ENCODE measurements around the gene KCTD20.

Gene KCTD20

GRCh38 chr6:36504181-36504580, 61.4 kb downstream of the KCTD20 start:
- H3K36me3 ChIP-seq (replicated peaks; ENCODE audit: insufficient read depth, low read length): no peaks in the 10 kb centered on the region
- H3K79me2 ChIP-seq (ENCODE audit: low read length): no peaks in the 10 kb centered on the region
- 0 out of 2 replicates have a peak, but pooled peaks cover 5% of the 10 kb centered on the region for H3K4me1 ChIP-seq (ENCODE audit: low read length)
- no peak for DNase-seq
- H2AFZ ChIP-seq (ENCODE audit: low read length): no peak overlapping the region
- H3F3A ChIP-seq (ENCODE audit: insufficient read depth, low read length): no peaks in the 10 kb centered on the region
- no peak overlapping the region for H3K27ac ChIP-seq (ENCODE audit: low read length)
- no peaks in the 10 kb centered on the region for H3K9me3 ChIP-seq (replicated peaks; ENCODE audit: insufficient read depth, low read length)
- no peak overlapping the region for H3K4me3 ChIP-seq (ENCODE audit: low read length)
- no peaks in the 10 kb centered on the region for H3K9me2 ChIP-seq (replicated peaks; ENCODE audit: insufficient read depth, low read length)
- H3K4me2 ChIP-seq (ENCODE audit: low read depth, low read length): no peak overlapping the region
- no peak for TF ChIP-seq EZH2phosphoT487 (IDR thresholded peaks at IDR 0.05; ENCODE audit: low read length)
- TF ChIP-seq, protein P1, sequence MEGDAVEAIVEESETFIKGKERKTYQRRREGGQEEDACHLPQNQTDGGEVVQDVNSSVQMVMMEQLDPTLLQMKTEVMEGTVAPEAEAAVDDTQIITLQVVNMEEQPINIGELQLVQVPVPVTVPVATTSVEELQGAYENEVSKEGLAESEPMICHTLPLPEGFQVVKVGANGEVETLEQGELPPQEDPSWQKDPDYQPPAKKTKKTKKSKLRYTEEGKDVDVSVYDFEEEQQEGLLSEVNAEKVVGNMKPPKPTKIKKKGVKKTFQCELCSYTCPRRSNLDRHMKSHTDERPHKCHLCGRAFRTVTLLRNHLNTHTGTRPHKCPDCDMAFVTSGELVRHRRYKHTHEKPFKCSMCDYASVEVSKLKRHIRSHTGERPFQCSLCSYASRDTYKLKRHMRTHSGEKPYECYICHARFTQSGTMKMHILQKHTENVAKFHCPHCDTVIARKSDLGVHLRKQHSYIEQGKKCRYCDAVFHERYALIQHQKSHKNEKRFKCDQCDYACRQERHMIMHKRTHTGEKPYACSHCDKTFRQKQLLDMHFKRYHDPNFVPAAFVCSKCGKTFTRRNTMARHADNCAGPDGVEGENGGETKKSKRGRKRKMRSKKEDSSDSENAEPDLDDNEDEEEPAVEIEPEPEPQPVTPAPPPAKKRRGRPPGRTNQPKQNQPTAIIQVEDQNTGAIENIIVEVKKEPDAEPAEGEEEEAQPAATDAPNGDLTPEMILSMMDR (IDR thresholded peaks at IDR 0.05; ENCODE audit: low read length): no peak
- H3K9ac ChIP-seq (ENCODE audit: low read length): no peak overlapping the region
- H4K20me1 ChIP-seq (ENCODE audit: insufficient read depth, low read length): no peaks in the 10 kb centered on the region
- H3K27me3 ChIP-seq (replicated peaks; ENCODE audit: insufficient read depth, low read length): no peaks in the 10 kb centered on the region

GRCh38 chr6:36504982-36505381, 62.2 kb downstream of the KCTD20 start:
- no peaks in the 10 kb centered on the region for H3K36me3 ChIP-seq (replicated peaks; ENCODE audit: insufficient read depth, low read length)
- no peaks in the 10 kb centered on the region for H4K20me1 ChIP-seq (ENCODE audit: insufficient read depth, low read length)
- H3K9ac ChIP-seq (ENCODE audit: low read length): no peak overlapping the region

DNA sequence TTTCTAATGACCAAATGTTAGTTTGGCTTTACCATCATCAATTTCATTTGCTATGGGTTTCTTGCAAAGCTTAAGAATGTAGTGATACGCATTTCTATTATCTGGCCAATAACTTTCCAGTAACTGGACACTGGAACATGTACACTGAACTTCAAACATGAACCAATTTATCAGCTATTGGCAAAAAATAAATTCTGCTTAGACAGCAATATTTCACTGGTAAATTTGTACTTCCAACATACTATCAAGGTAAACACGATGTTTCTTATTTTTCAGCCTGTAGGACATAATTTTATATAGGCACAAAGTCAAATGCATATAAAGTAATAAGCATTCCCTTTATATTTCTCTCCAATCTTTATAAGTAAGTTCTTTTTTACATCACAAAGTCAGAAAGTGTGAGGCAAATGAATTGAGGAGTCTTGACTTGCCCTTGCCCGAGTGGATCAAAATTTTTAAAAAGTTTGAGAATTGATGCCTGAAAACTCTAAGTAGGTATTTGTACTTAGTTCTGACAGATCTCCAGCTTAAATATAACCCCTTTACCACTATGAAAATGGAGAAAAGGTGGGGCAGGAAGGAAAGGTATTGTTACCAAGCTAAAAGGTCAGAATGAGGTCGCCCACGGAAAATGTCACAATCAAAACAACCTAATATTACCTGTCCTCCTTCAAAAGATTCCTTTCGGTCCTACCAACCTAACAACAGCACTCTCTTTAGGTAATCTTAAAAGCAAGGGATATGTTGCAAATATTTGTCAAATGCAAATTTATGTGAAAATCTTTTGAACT, 63.1 kb downstream of the KCTD20 start:
- Histone ChIP-seq H3K36me3 (replicated peaks; ENCODE audit: insufficient read depth, low read length) (no peaks in the 10 kb centered on the region), H3K4me2 (ENCODE audit: low read depth, low read length) (no peak overlapping the region), H3K9me2 (replicated peaks; ENCODE audit: insufficient read depth, low read length) (no peaks in the 10 kb centered on the region), H2AFZ (ENCODE audit: low read length) (no peak overlapping the region), H3K4me3 (ENCODE audit: low read length) (no peak overlapping the region), H3K27ac (ENCODE audit: low read length) (no peak overlapping the region), H4K20me1 (ENCODE audit: insufficient read depth, low read length) (no peaks in the 10 kb centered on the region), H3K9ac (ENCODE audit: low read length) (no peak overlapping the region), H3K27me3 (replicated peaks; ENCODE audit: insufficient read depth, low read length) (no peaks in the 10 kb centered on the region), H3K79me2 (ENCODE audit: low read length) (no peaks in the 10 kb centered on the region), H3F3A (ENCODE audit: insufficient read depth, low read length) (no peaks in the 10 kb centered on the region), H3K9me3 (replicated peaks; ENCODE audit: insufficient read depth, low read length) (no peaks in the 10 kb centered on the region), H3K4me1 (ENCODE audit: low read length) (0 out of 2 replicates have a peak, but pooled peaks cover 5% of the 10 kb centered on the region)
- no peak for DNase-seq
- TF ChIP-seq, protein P1 (IDR thresholded peaks at IDR 0.05; ENCODE audit: low read length): no peak
- TF ChIP-seq EZH2 (optimal IDR thresholded peaks at IDR 0.05; ENCODE audit: low read depth, low read length): no peak
- TF ChIP-seq EZH2phosphoT487 (IDR thresholded peaks at IDR 0.05; ENCODE audit: low read length): no peak

More at GRCh38 chr6:36504982-36505381, 62.2 kb downstream of the KCTD20 start:
- H2AFZ ChIP-seq (ENCODE audit: low read length): no peak overlapping the region
- no peak for DNase-seq
- no peak overlapping the region for H3K27ac ChIP-seq (ENCODE audit: low read length)
- TF ChIP-seq EZH2 (optimal IDR thresholded peaks at IDR 0.05; ENCODE audit: low read depth, low read length) (no peak), EZH2phosphoT487 (IDR thresholded peaks at IDR 0.05; ENCODE audit: low read length) (no peak)
- TF ChIP-seq, protein P1 (IDR thresholded peaks at IDR 0.05; ENCODE audit: low read length): no peak
- H3F3A ChIP-seq (ENCODE audit: insufficient read depth, low read length): no peaks in the 10 kb centered on the region
- H3K4me2 ChIP-seq (ENCODE audit: low read depth, low read length): no peak overlapping the region
- H3K79me2 ChIP-seq (ENCODE audit: low read length): no peaks in the 10 kb centered on the region
- no peaks in the 10 kb centered on the region for H3K27me3 ChIP-seq (replicated peaks; ENCODE audit: insufficient read depth, low read length)
- no peaks in the 10 kb centered on the region for H3K9me3 ChIP-seq (replicated peaks; ENCODE audit: insufficient read depth, low read length)
- 0 out of 2 replicates have a peak, but pooled peaks cover 5% of the 10 kb centered on the region for H3K4me1 ChIP-seq (ENCODE audit: low read length)
- H3K4me3 ChIP-seq (ENCODE audit: low read length): no peak overlapping the region
- H3K9me2 ChIP-seq (replicated peaks; ENCODE audit: insufficient read depth, low read length): no peaks in the 10 kb centered on the region

Data from MM.1S (cell line).